ENCODE data around the gene TOB2. TPM values are rescaled to one million over a fixed set of nuclear protein-coding genes. Genes with fewer than 3 reads are reported as not detected.

The TOB2 gene
- total RNA-seq, 2 experiments from 2014 or later: 26.5 to 32.3 TPM

Other genes with a start within 250 kb of the TOB2 start
- gene L3MBTL2, start 241.5 kb downstream of the TOB2 start, total RNA-seq: 10 to 100 TPM; 24.4 to 25.1 TPM
- under 1 TPM; 0.11 TPM for gene CHADL, start 205.9 kb downstream of the TOB2 start, total RNA-seq
- gene RANGAP1, start 160.6 kb downstream of the TOB2 start, total RNA-seq: 100 to 1,000 TPM; 140 to 157 TPM
- gene ZC3H7B, start 145.3 kb downstream of the TOB2 start, total RNA-seq: 10 to 100 TPM; 41.7 to 43.4 TPM
- gene TEF, start 64.9 kb downstream of the TOB2 start, total RNA-seq: 1 to 10 TPM; 1.7 to 2.2 TPM
- gene PHF5A, start 21.9 kb upstream of the TOB2 start, total RNA-seq: 10 to 100 TPM; 54.5 to 61.1 TPM
- gene ACO2, start 22.3 kb upstream of the TOB2 start, total RNA-seq: 100 to 1,000 TPM in 1 of 2 experiments, 10 to 100 TPM in 1; 95.4 to 106 TPM
- 10 to 100 TPM; 18.3 to 24.6 TPM for gene POLR3H, start 97.7 kb upstream of the TOB2 start, total RNA-seq
- not detected for gene CSDC2, start 114.2 kb upstream of the TOB2 start, total RNA-seq
- 10 to 100 TPM; 30.4 to 37.4 TPM for gene PMM1, start 143.0 kb upstream of the TOB2 start, total RNA-seq
- gene DESI1, start 174.2 kb upstream of the TOB2 start, total RNA-seq: 10 to 100 TPM; 56.6 to 98.1 TPM
- 100 to 1,000 TPM; 427 to 469 TPM for gene XRCC6, start 174.5 kb upstream of the TOB2 start, total RNA-seq
- gene SNU13, start 242.1 kb upstream of the TOB2 start, total RNA-seq: 100 to 1,000 TPM; 275 to 281 TPM